ENCODE data around the gene ATXN2.
A peak's percentile ranks its signal among the peaks of the same experiment; 100 is the strongest.
"Not testable (repeated sequence)": the region's sequence is repeated elsewhere in the genome, so short reads cannot be mapped to it uniquely, and the experiment has no call there.

The ATXN2 gene

DNA sequence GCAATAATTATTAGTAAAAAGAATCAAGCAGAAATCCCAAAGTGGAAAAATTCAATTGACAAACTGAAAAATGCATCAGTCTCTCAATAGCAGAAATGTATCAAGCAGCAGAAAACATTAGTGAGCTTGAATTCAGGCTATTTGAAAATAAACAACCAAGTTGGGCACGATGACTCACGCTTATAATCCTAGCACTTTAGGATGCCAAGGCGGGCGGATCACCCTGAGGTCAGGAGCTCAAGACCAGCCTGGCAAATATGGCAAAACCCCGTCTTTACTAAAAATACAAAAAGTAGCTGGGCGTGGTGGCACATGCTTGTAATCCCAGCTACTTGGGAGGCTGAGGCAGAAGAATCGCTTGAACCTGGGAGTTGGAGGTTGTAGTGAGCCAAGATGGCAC, 106.1 kb downstream of the ATXN2 start:
- not testable (repeated sequence) for FAIRE-seq

- peak; percentile 91 for FAIRE-seq
Observed at GRCh38 chr12:111488798-111489197, 110.3 kb downstream of the ATXN2 start.

GRCh38 chr12:111488271-111488670, 110.8 kb downstream of the ATXN2 start:
- peak; percentile 69 for FAIRE-seq

DNA sequence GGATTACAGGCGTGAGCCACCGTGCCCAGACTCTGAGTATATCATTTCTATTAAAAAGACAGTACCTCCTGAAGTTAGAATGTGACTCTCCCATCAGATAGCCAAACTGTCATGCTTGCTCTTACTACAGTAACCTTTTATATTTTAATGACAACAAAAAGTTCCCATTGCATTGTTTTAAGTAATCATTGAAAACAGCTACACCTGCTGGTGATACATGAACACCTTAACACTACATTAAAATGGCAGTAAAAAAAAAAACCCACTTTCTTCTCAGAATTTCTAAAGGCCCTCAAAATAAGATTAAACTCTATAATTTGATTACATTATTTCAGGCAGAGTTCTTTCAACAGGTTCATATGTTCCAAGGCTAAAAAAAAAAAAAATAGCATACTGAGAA, 116.7 kb downstream of the ATXN2 start:
- no peak for FAIRE-seq

DNA sequence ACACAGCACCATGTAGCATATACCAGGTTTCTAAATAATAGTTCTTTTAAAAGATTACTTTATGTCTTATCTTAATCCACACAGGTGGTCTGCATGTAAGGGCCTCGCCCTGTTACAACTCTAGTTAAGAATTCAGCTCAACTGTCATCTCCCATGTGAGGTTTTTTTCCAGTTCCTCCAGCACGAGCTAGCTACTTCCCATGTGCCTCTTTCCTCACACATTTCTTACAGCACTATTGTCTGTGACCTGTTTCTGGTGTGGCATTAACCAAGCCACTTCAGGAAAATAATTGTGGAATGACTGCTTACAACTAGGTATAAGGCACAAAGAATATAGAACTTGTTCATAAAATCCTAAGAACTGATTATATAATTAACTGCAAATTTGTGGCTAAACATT, 127.9 kb downstream of the ATXN2 start:
- no peak for FAIRE-seq

GRCh38 chr12:111469401-111469800, 129.7 kb downstream of the ATXN2 start:
- FAIRE-seq: no peak

DNA sequence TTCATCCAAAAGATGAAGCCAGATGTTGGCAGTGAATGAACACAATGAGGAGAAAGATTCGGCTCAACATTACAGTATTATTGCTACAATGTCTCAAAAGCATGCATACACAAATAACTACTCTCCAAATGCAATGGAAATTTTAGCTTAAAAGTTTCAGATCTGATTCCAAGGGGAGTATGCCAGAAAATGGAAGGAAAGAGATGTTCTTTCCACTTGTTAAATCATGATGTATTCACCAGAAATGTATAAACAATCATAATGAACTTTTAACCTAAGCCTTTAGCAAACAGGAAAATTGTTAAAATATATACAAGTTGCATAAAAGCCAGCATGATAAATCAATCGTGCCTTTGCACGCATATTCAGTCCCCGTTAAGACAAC, 131.3 kb downstream of the ATXN2 start:
- FAIRE-seq: no peak

DNA sequence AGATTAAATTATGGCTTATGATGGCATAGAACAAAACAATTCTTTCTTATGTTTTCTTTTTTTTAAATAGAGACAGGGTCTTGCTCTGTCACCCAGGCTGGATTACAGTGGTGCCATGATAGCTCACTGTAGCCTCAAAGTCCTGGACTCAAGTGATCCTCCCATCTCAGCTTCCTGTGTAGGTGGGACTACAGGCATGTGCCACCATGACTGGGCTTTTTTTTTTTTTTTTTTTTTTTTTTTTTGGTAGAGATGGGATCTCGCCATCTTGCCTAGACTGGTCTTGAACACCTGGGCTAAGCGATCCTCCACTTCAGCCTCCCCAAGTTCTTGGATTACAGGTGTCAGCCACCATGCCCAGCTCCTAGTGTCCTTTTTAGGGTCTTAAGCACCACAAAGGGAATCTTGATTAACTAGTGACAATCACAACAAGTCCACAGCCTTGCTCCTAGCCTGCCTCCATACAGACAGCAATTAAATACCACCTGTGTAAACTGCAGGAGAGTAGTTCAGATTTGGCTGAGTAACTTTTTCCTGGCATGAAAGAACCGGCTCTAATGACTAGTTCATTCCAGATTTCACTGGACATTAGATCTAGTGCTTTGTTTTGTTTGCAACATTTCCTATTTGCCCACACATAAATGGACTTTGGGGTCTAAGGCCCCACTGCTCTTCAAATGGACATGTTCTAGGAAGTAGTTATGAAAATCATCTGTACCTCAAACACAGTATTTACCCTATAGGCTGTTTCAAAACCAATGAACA, 131.8 kb downstream of the ATXN2 start:
- FAIRE-seq: no peak

GRCh38 chr12:111462210-111462769, 136.8 kb downstream of the ATXN2 start:
- FAIRE-seq: no peak

DNA sequence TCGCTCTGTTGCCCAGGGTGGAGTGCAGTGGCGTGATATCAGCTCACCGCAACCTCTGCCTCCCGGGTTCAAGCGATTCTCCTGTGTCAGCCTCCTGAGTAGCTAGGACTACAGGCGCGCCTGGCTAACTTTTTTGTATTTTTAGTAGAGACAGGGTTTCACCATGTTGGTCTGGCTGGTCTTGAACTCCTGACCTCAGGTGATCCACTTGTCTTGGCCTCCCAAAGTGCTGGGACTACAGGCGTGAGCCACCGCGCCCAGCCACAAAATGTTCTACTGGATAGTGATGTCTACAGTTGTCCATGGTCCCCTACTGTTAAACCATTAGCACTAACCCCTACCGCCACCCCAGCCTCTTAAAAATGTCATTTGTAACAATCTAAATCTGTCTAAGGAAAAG, 139.0 kb downstream of the ATXN2 start:
- FAIRE-seq: not testable (repeated sequence)

GRCh38 chr12:111458546-111459172, 140.5 kb downstream of the ATXN2 start:
- FAIRE-seq: no peak

GRCh38 chr12:111457577-111457976, 141.5 kb downstream of the ATXN2 start:
- no peak for FAIRE-seq

DNA sequence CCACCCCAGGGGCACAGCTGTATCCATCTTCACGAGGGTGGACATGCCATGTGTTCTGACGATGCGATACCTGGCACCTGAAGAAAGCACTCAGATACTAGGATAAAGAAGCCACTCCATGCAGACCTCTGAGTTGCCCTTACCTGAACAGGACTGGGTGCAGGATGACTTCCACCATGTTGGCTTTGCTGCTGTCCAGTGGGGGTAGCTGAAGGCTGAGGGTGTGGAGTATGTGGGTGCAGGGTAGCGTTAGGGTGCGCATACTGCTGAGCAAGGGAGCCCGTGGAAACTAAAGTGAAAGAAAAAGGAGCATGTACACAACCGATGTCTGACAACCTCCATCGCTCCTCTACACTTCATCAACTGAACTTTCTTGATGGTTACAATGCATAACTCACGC, 142.0 kb downstream of the ATXN2 start:
- no peak for FAIRE-seq

DNA sequence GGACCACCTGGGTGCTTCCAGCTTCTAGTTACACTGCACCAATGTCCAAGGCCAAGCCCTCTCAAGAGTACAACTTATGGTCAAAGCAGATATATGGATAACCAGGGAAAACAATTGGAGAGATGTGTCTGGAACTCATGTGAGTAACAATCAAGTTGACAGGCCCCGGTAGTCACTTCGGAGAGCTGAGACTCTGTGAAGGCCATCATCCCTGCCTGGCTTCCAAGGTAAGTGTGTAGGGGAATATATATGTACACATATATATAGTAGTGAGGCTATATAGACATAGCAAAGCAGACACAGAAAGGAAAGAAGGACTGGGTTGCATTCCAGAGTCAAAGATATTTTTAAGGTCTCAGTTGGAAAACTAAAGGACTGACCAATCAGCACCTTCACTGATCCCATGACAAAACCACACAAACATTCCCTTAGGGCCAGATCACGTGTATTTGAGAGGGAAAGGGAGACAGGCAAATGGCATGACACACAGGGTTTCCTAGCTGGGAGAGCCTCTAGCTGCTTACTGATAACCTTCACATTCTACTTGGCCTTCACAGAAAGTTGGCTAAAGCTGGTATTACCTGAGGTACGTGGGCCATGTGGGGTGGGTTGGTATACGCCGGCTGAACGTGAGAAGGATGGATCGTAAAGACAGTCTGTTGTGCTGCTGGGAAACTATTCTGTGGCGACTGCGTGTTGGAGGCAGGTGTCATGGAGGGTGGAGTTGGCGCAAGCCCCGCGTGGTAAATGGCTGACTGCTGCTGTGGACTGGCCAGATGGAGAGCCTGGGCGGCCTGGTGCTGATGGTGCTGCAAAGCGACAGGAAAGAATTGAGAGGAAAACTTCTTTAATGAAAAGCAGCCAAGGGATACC, 143.4 kb downstream of the ATXN2 start:
- FAIRE-seq: no peak

- FAIRE-seq: no peak
Observed at GRCh38 chr12:111454716-111455447, 144.2 kb downstream of the ATXN2 start.

DNA sequence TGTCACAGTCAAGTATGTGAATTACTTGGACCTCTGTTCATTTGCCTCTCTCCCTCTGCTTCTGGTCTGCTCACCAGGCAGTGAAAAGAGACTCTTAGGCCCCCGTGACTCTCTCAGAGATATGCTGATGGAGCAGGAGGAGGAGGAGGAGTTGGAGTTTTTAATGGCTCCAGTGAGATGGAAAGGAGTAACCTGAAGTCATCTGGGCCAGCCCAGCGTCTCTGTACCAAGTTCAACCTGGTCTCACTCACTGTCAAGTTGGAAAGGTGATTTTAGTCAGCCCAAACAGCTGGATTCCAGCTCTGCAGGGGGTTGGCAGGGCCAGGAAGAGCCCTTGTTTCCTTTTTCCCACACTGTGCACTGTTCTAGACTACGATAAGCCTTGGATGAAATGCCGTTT, 144.8 kb downstream of the ATXN2 start:
- no peak for FAIRE-seq

DNA sequence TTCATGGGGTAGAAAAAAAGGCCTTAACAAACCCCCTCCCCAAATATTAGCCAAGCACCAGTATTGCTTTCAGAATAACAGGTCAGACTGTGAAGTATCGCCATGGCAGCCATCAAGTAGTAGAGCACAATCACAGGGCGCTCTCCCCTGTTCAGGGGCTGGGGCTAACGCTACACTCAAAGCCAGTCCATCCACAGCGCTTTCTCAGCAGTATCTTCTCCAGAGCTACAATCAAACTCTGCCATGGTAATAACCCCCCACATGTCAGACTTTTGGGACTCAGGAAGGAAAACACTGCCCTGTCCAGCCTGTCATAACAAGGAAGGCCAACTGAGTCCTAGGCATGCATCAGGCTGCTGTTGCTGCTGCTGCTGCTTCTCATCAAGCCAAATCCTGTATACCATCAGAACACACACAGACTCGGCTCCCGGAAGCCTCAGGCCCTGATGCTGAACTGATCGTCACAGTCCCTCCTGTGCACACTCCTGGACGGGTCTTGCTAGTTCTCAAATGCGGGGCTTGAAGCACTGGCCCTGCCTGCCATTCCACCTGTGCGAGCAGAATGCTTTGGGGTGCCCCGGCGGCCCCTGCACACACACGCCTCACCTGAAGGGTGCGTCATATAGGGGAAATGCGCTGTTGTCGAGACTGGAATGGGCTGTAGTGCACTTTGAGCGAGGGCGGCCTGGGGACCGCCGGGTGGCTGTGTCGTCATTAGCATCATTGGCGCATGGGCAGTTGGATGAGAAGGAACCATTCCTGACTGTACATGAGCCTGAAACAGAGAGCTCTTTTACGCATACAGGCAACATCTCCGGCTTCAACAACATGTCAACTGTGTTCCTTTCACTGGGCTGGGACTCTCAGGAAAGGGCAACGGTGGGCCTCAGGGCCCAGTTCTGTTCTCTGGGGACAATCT, 145.8 kb downstream of the ATXN2 start:
- no peak for FAIRE-seq

- no peak for FAIRE-seq
Observed at GRCh38 chr12:111451649-111452129, 147.4 kb downstream of the ATXN2 start.

DNA sequence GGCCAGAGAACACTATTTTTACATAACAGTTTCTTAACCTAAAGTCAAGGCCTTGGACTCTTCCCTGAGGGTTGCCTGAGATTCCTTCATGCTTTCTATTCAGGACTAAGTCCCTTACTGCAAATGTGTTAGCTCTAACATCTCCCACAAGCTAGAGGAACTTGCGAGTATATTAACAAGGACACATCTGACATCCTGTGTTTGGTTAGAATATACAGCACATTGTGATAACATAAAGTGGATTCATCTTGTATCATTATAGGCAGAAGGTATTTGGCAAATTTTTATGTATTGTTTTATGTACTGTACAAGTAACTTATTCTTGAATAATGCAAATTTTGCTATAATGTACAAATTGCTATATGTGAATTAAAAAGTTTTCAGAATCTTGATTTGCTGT, 147.9 kb downstream of the ATXN2 start:
- no peak for FAIRE-seq

DNA sequence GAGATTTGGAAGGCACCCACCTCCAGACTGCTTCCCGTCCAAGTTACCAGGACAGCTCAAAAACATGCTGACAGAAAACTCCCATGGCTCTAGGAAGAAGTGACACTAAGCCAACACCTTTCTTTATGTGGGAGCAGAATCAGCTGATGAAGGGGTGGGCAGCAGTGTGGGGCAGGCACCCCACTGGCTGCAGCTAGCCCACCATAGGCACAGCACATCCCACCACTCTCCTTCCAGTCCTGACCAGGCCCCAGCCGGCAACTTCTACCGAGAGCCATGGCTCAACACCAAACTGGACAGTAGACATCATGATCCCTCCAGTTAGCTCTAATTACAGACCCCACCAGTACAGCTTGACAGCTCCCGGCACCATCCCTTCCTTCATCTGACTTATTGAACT, 148.4 kb downstream of the ATXN2 start:
- no peak for FAIRE-seq

Data from islet of Langerhans (tissue), 1 donor.